Astrocyte (in vitro differentiated cells and primary cell): ENCODE measurements around the gene TMEM236. TPM values are rescaled to one million over a fixed set of nuclear protein-coding genes. Genes with fewer than 3 reads are reported as not detected.

ENCODE experiments used
- DNase-seq: peaks from one replicate; pipeline ENCODE4 v3.0.0-alpha.2; 2010; ENCODE audit warnings: low read depth
- FAIRE-seq: peaks from 2 replicates; lab custom pipeline; 2011; peaks lifted over from hg19 to GRCh38; lab: Jason Lieb, UNC
- H2AFZ ChIP-seq: 2 replicates; pipeline ENCODE4 v1.6.0; 2012; ENCODE audit warnings: low read depth, low read length, inconsistent platforms
- H3K27ac ChIP-seq: 2 replicates; pipeline ENCODE4 v1.5.1; 2011; ENCODE audit warnings: low read depth, low read length, inconsistent platforms
- H3K27me3 ChIP-seq: 2 replicates; pipeline ENCODE4 v1.6.0; 2011; ENCODE audit warnings: low read length, inconsistent platforms; ENCODE audit not compliant: insufficient read depth
- H3K36me3 ChIP-seq: 2 replicates; pipeline ENCODE4 v1.5.1; 2011; ENCODE audit warnings: low read length, inconsistent platforms; ENCODE audit not compliant: insufficient read depth
- H3K4me1 ChIP-seq: 2 replicates; pipeline ENCODE4 v1.5.1; 2011; ENCODE audit warnings: low read length, inconsistent platforms; ENCODE audit not compliant: insufficient read depth
- H3K4me2 ChIP-seq: 2 replicates; pipeline ENCODE4 v1.6.0; 2012; ENCODE audit warnings: low read length, inconsistent platforms
- H3K4me3 ChIP-seq: 2 replicates; pipeline ENCODE4 v1.5.1; 2011; ENCODE audit warnings: low read depth, mild to moderate bottlenecking, low read length, inconsistent platforms; ENCODE audit not compliant: insufficient read depth
- H3K79me2 ChIP-seq: 2 replicates; pipeline ENCODE4 v1.6.0; 2012; ENCODE audit warnings: mild to moderate bottlenecking, low read length, inconsistent platforms; ENCODE audit not compliant: insufficient read depth
- H3K9ac ChIP-seq: 2 replicates; pipeline ENCODE4 v1.6.0; 2012; ENCODE audit warnings: mild to moderate bottlenecking, low read length, inconsistent platforms
- H3K9me3 ChIP-seq: 2 replicates; pipeline ENCODE4 v1.5.1; 2012; ENCODE audit warnings: low read depth, mild to moderate bottlenecking, low read length, inconsistent platforms; ENCODE audit not compliant: insufficient read depth
- H4K20me1 ChIP-seq: 2 replicates; pipeline ENCODE4 v1.6.0; 2012; ENCODE audit warnings: low read length, inconsistent platforms; ENCODE audit not compliant: insufficient read depth
- H3K27ac Mint-ChIP-seq: one replicate; pipeline ENCODE4 v1.8.0; 2021; ENCODE audit warnings: mild to moderate bottlenecking, mixed read lengths; ENCODE audit not compliant: unreplicated experiment
- H3K27me3 Mint-ChIP-seq: one replicate; pipeline ENCODE4 v1.8.0; 2021; ENCODE audit warnings: low read depth, mixed read lengths; ENCODE audit not compliant: unreplicated experiment
- H3K36me3 Mint-ChIP-seq: one replicate; pipeline ENCODE4 v1.8.0; 2021; ENCODE audit warnings: low read depth, mixed read lengths; ENCODE audit not compliant: unreplicated experiment
- H3K4me1 Mint-ChIP-seq: one replicate; pipeline ENCODE4 v1.8.0; 2021; ENCODE audit warnings: low read depth, mixed read lengths; ENCODE audit not compliant: unreplicated experiment
- H3K4me3 Mint-ChIP-seq: one replicate; pipeline ENCODE4 v1.8.0; 2021; ENCODE audit warnings: mild to moderate bottlenecking, moderate library complexity, mixed read lengths; ENCODE audit not compliant: unreplicated experiment
- H3K9me3 Mint-ChIP-seq: one replicate; pipeline ENCODE4 v1.8.0; 2021; ENCODE audit warnings: mild to moderate bottlenecking, mixed read lengths; ENCODE audit not compliant: unreplicated experiment
- EZH2 ChIP-seq: IDR thresholded peaks from 2 replicates; pipeline ENCODE4 v1.6.1; 2012; ENCODE audit warnings: mild to moderate bottlenecking, low read length, inconsistent platforms; ENCODE audit not compliant: insufficient read depth
- total RNA-seq: library from RNA; stranded (reverse); gene quantifications from 2 replicates; pipeline ENCODE4 v1.2.1, GENCODE V29; 2021
- TF ChIP-seq, protein P1 (sequence below): IDR thresholded peaks from 2 replicates; pipeline ENCODE4 v1.5.1; 2011; ENCODE audit warnings: low read depth, mild to moderate bottlenecking, inconsistent platforms, low read length, moderate library complexity; ENCODE audit not compliant: insufficient read depth

TMEM236 gene
- total RNA-seq, 1 donor from 2014 or later = 0.43 TPM

DNA sequence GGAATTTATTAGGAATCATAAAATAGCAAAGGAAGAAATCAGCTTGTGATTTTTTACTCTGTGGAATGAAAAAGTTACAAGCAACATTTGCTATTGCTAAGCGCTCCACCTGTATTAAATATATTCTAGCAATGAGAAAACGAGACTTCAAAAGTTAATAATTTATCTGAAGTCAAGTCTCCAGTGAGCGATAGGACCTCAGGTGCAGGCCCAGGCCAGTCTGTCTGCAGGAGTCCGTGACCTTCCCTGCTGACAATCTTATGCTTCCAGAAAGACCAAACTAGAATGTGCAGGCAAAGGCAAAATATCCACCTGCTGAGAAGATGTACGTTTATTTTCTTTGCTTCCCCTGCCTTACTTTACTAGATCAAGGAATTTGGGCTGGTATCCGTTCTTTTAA lies 79.9 kb downstream of the TMEM236 start:
- H3K36me3 Mint-ChIP-seq = no peaks in the 10 kb centered on the region
- H3K4me1 Mint-ChIP-seq = peaks cover 14% of the 10 kb centered on the region
- no peaks in the 10 kb centered on the region for H3K27me3 ChIP-seq
- no peaks in the 10 kb centered on the region for H3K27me3 Mint-ChIP-seq
- H3K27ac ChIP-seq = no peak overlapping the region
- H3K9me3 ChIP-seq = no peaks in the 10 kb centered on the region
- H4K20me1 ChIP-seq = no peaks in the 10 kb centered on the region
- no peak for TF ChIP-seq EZH2
- TF ChIP-seq, protein P1, sequence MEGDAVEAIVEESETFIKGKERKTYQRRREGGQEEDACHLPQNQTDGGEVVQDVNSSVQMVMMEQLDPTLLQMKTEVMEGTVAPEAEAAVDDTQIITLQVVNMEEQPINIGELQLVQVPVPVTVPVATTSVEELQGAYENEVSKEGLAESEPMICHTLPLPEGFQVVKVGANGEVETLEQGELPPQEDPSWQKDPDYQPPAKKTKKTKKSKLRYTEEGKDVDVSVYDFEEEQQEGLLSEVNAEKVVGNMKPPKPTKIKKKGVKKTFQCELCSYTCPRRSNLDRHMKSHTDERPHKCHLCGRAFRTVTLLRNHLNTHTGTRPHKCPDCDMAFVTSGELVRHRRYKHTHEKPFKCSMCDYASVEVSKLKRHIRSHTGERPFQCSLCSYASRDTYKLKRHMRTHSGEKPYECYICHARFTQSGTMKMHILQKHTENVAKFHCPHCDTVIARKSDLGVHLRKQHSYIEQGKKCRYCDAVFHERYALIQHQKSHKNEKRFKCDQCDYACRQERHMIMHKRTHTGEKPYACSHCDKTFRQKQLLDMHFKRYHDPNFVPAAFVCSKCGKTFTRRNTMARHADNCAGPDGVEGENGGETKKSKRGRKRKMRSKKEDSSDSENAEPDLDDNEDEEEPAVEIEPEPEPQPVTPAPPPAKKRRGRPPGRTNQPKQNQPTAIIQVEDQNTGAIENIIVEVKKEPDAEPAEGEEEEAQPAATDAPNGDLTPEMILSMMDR = no peak
- H3K9ac ChIP-seq = no peak overlapping the region
- H3K4me1 ChIP-seq = peaks cover 18% of the 10 kb centered on the region
- no peak overlapping the region for H2AFZ ChIP-seq
- H3K4me2 ChIP-seq = no peak overlapping the region
- H3K4me3 ChIP-seq = no peak overlapping the region
- no peak overlapping the region for H3K4me3 Mint-ChIP-seq
- H3K36me3 ChIP-seq = no peaks in the 10 kb centered on the region
- FAIRE-seq = no peak
- H3K79me2 ChIP-seq = no peaks in the 10 kb centered on the region
- no peak for DNase-seq
- no peak overlapping the region for H3K27ac Mint-ChIP-seq
- no peaks in the 10 kb centered on the region for H3K9me3 Mint-ChIP-seq

DNA sequence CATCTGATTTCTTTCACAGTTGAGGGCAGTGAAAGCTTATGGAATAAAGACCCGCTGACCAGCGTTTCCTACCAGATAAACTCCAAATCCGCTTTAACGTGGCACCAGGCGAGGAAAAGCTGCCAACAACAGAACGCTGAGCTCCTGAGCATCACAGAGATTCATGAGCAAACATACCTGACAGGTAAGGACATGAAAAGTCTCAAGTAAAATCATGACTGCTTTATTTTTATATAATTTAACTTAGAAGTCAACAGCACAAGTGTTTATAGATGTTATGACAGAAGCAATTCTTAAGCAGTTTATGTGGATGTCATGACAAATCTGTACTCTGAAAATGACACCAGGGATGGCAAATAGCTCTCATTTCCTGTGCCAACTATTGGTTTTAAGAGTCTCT lies 81.7 kb downstream of the TMEM236 start:
- no peak overlapping the region for H2AFZ ChIP-seq
- H4K20me1 ChIP-seq = no peaks in the 10 kb centered on the region
- TF ChIP-seq, protein P1 = no peak
- TF ChIP-seq EZH2 = no peak
- H3K4me1 Mint-ChIP-seq = peaks cover 15% of the 10 kb centered on the region
- H3K9me3 Mint-ChIP-seq = no peaks in the 10 kb centered on the region
- H3K4me1 ChIP-seq = peaks cover 20% of the 10 kb centered on the region
- no peak overlapping the region for H3K4me3 Mint-ChIP-seq
- no peak overlapping the region for H3K4me2 ChIP-seq
- no peaks in the 10 kb centered on the region for H3K79me2 ChIP-seq
- H3K4me3 ChIP-seq = no peak overlapping the region
- peak overlapping the region; percentile 60 for H3K27ac Mint-ChIP-seq
- H3K9me3 ChIP-seq = no peaks in the 10 kb centered on the region
- H3K27me3 ChIP-seq = no peaks in the 10 kb centered on the region
- no peaks in the 10 kb centered on the region for H3K27me3 Mint-ChIP-seq
- no peak for FAIRE-seq
- no peak overlapping the region for H3K27ac ChIP-seq
- H3K36me3 Mint-ChIP-seq = no peaks in the 10 kb centered on the region
- DNase-seq = no peak
- H3K9ac ChIP-seq = no peak overlapping the region
- H3K36me3 ChIP-seq = no peaks in the 10 kb centered on the region

DNA sequence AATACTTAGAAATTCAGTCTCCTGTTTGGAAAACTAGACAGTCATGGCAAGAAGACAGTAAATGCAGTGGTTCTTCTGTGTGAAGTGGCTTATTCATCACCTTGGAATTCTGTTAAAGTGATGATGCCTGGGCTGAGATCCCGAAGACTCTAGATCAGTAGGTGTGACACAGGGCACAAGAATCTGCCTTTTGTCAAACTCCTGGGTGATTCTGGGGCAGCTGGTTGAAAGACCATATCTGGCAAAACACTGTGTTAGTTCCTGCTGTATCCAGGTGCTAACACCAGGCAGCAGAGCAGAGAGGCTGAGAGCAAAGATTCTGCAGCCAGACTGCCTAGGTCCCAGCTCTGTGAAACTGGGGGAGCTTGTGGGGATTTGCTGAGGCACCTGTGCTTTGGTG lies 83.7 kb downstream of the TMEM236 start:
- H3K4me2 ChIP-seq = peak overlapping the region; percentile 62
- H3K27me3 ChIP-seq = no peaks in the 10 kb centered on the region
- H2AFZ ChIP-seq = no peak overlapping the region
- TF ChIP-seq, protein P1 = no peak
- no peak for TF ChIP-seq EZH2
- peaks cover 15% of the 10 kb centered on the region for H3K4me1 Mint-ChIP-seq
- H3K4me3 ChIP-seq = peak overlapping the region; percentile 22
- peak overlapping the region; percentile 22 for H3K9ac ChIP-seq
- peak; percentile 94 for DNase-seq
- no peaks in the 10 kb centered on the region for H3K36me3 ChIP-seq
- H3K4me1 ChIP-seq = peaks cover 20% of the 10 kb centered on the region
- H4K20me1 ChIP-seq = no peaks in the 10 kb centered on the region
- peak overlapping the region; percentile 96 for H3K27ac Mint-ChIP-seq
- peak; percentile 100 for FAIRE-seq
- H3K79me2 ChIP-seq = no peaks in the 10 kb centered on the region
- no peak overlapping the region for H3K4me3 Mint-ChIP-seq
- peak overlapping the region; percentile 46 for H3K27ac ChIP-seq
- no peaks in the 10 kb centered on the region for H3K9me3 ChIP-seq
- H3K9me3 Mint-ChIP-seq = no peaks in the 10 kb centered on the region
- H3K27me3 Mint-ChIP-seq = no peaks in the 10 kb centered on the region
- H3K36me3 Mint-ChIP-seq = no peaks in the 10 kb centered on the region
